SK-N-SH treated with all-trans-retinoic acid at 6 μM for 48 hours (cell line): Measurements from ENCODE around the gene ZDHHC19.

Source experiments
- RARB ChIP-seq: fragments of 250-450 bp; sonication (Bioruptor Pico); IDR thresholded peaks from 2 replicates; pipeline ENCODE4 v1.8.0; 2021; ENCODE audit warnings: mild to moderate bottlenecking, moderate library complexity
- TF ChIP-seq, protein P1 (sequence below): fragments of 250-450 bp; sonication (Bioruptor Pico); IDR thresholded peaks from 2 replicates; pipeline ENCODE4 v1.5.0; 2020; ENCODE audit warnings: mild to moderate bottlenecking, moderate library complexity

DNA sequence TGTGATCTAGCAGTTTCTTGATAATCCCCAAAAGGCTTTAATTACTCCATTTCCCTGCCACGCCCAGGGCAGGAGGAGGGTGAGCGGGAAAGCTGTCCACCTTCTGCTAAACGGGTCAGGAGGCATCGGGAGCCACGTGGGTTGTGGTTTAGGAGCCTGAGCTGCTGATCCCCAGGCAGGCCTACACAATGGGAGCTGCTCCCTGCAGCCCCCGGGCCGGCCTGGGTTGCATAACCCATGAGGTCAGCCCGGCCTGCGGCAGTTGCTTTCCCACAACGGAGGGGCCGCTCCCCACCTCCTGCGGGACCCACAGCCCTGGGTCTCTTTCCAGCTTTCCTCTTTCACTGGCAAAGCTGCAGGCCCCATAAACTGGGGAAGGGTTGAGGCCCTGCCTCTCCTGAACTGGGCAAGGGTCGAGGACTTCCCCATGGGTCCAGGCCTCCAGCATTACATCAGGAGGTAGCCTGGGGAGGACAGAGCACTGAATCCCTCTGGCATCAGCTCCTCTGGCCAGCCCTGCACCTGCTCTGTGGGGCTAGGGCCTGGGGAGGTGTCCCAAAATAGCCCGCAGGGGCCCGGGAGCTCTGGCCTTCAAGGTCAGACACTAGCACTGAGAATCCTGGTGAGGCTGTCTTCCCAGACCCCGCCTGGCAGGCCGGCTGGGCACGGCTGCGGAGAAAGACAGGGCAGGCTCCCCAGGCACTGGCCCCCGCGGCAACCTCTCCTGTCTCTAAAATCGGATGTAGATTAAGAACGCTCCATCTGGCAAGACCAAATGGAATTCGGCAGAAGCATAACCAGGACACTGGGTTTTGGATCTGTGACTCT lies 47.3 kb downstream of the ZDHHC19 start:
- TF ChIP-seq RARB (CRISPR knock-in tag): no peak
- TF ChIP-seq, protein P1, sequence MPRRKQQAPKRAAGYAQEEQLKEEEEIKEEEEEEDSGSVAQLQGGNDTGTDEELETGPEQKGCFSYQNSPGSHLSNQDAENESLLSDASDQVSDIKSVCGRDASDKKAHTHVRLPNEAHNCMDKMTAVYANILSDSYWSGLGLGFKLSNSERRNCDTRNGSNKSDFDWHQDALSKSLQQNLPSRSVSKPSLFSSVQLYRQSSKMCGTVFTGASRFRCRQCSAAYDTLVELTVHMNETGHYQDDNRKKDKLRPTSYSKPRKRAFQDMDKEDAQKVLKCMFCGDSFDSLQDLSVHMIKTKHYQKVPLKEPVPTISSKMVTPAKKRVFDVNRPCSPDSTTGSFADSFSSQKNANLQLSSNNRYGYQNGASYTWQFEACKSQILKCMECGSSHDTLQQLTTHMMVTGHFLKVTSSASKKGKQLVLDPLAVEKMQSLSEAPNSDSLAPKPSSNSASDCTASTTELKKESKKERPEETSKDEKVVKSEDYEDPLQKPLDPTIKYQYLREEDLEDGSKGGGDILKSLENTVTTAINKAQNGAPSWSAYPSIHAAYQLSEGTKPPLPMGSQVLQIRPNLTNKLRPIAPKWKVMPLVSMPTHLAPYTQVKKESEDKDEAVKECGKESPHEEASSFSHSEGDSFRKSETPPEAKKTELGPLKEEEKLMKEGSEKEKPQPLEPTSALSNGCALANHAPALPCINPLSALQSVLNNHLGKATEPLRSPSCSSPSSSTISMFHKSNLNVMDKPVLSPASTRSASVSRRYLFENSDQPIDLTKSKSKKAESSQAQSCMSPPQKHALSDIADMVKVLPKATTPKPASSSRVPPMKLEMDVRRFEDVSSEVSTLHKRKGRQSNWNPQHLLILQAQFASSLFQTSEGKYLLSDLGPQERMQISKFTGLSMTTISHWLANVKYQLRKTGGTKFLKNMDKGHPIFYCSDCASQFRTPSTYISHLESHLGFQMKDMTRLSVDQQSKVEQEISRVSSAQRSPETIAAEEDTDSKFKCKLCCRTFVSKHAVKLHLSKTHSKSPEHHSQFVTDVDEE (CRISPR knock-in tag): no peak
